UCSD-AML1 (cell line): ENCODE measurements around the gene ASGR2.

Experiments
- DNase-seq: peaks from one replicate; lab custom pipeline; 2025; ENCODE audit not compliant: unreplicated experiment; lab: John Stamatoyannopoulos, UW

Gene ASGR2

DNA sequence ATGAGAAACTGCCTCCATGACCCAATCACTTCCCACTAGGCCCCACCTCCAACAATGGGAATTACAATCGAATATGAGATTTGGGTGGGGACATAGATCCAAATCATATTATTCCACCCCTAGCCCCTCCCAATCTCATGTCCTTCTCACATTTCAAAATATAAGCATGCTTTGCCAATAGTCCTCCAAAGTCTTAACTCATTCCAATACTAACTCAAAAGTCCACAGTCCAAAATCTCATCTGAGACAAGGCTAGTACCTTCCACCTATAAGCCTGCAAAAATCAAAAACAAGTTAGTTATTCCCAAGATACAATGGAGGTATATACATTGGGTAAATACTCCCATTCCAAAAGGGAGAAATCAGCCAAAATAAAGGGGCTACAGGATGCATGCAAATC lies 47.4 kb downstream of the ASGR2 start:
- DNase-seq: no peak

- DNase-seq: no peak
Measured at GRCh38 chr17:7064261-7064660, 50.4 kb downstream of the ASGR2 start.

DNA sequence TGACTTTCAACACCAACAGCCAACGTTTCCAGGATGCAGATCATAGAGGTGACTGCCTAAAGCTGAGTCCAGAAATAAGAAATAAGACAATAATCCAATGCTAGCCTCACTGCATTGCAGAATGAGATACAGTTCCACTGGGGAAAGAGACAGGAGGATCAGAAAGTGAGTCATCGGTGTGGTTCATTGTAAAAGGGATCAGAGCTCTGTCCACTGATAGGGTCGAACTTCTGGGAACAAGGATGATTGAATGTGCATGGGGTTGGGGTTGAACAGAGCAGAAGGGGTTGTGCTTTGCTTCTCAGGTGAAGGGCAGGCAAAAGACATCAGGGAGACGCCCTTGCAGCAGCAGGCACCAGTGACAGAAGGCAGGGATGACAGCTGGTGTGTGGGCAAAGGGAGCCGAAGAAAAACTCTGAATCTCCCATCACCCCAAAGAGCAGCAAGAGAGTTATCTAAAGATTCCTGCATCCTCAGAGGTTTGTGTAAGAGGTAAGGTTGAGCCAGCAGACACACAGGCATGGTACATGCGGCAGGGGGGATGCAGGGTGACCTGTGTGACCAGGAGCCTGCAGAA lies 51.0 kb downstream of the ASGR2 start:
- no peak for DNase-seq

DNA sequence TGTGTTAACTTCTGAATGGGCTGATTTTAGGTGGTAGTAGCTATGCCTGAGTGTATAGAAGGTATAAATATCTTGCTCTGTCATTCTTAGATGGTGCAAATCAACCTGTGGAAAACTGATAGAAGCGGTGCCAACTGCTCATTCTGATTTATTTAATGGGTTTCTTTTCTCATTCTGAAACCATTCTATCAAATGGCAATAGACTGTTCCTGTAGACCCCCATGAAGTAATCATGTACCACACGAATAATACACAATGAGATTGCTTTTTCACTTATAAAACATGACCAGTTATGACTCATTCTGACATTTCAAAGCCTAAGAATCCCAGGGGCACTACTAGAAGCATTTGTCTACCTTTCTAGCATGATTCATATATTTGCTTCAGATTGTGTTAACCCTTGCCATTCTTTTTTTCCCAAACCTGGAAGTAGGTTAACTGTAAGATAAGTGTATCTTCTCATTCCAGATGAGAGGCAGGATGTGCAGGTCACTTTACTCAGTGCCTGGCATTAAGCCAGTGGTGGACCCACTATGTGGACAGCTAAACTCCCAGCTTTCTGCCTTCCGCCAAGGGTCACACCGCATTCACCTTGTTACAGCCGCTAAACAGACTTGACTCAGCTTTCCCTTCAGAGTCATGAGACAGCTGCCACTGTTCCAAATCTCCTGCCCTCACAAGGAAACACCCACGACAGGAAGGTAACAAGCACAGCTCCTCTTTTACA lies 54.3 kb downstream of the ASGR2 start:
- DNase-seq: no peak

DNA sequence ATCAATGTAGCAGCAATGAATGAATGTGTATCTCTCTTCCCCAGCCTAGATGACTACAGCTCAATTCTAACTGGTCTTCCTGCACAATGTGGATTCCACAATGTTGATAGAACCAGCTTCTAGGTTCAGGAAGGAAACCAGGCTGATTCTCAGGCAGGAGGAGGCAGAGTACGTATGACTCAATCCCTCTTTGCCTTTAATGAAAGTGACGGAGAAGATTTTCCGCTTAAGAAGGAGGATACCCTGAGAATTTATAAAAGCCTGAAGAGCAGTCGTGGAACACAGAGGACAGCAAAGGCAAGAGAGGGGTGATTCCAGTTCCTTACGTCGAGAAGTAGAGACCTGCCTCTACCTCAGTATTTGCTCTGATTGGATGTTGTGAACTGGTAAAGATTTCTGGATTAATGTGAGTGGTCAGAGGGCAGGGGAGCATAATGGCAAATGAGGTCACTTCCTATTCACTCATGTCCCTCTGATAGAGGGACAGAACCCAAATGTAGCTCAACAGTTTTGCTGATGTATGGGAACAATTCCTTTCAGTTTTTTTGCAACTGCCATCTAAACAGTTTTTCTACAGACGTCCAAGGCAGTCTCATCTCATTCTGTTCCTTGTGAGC lies 55.7 kb downstream of the ASGR2 start:
- DNase-seq: no peak

GRCh38 chr17:7056386-7056785 lies 58.2 kb downstream of the ASGR2 start:
- DNase-seq: no peak
